ENCODE results near the gene RREB1.

RREB1 gene

GRCh38 chr6:7108196-7108963 lies 619 bp downstream of the RREB1 start:
- H3K27ac ChIP-seq = peak overlapping the region; percentile 89
- TF ChIP-seq ZFX (IDR thresholded peaks at IDR 0.05) = no peak

GRCh38 chr6:7108964-7109836 lies 1.4 kb downstream of the RREB1 start:
- TF ChIP-seq ZFX (IDR thresholded peaks at IDR 0.05) (no peak; the same call in 1 of the 2 replicates), CTCF (conservative IDR thresholded peaks at IDR 0.05) (no peak)
- peak overlapping the region; percentile 89 for H3K27ac ChIP-seq

DNA sequence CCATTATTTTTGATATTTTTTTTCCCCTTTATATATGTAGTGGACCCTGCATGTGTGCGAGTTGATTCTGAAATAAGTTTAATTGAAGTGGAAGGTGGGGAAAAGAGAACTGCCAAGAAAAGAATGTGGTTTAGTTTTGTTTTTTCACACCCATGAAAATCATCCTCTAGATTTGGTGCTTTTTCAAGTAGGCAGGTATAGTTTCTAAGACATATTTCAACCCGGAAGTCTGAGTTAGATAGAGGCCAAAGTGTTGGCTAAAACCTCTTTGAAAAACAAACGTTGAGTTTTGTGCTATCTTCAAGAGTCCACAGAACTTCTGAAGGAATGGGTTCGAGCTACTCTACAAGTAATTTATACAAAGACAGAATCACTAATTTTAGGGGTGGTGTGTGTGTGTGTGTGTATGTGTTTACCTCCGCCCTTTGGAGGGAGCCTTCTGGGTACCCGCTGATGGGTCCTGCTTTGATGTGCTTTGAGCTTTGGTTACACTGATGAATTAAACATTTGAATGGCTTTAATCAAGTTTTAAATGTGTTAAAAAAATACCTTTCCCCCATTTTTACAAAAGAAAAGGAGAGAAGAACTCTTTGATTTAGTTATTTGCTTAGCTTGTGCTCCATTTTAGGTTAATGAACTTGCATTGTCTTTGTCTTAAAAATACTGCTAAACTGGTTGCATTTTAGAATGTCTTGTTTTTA lies 2.5 kb downstream of the RREB1 start:
- no peak overlapping the region for H3K27ac ChIP-seq
- no peak for TF ChIP-seq ZFX (IDR thresholded peaks at IDR 0.05)
- no peak for TF ChIP-seq CTCF (conservative IDR thresholded peaks at IDR 0.05)

- TF ChIP-seq CTCF (conservative IDR thresholded peaks at IDR 0.05) = no peak
- TF ChIP-seq ZFX (IDR thresholded peaks at IDR 0.05) = no peak
- H3K27ac ChIP-seq = no peak overlapping the region
Observed at GRCh38 chr6:7111095-7111690, 3.4 kb downstream of the RREB1 start.

- H3K27ac ChIP-seq = no peak overlapping the region
- TF ChIP-seq CTCF (conservative IDR thresholded peaks at IDR 0.05) = no peak
- no peak for TF ChIP-seq ZFX (IDR thresholded peaks at IDR 0.05)
Observed at GRCh38 chr6:7112171-7112570, 4.4 kb downstream of the RREB1 start.

- no peak for TF ChIP-seq CTCF (conservative IDR thresholded peaks at IDR 0.05)
- TF ChIP-seq ZFX (IDR thresholded peaks at IDR 0.05) = no peak
- peak overlapping the region; percentile 13; the same call in 1 of the 2 replicates for H3K27ac ChIP-seq
Observed at GRCh38 chr6:7112741-7113313, 5.1 kb downstream of the RREB1 start.
